Activated naive CD4-positive, alpha-beta T cell treated with anti-CD3 and anti-CD28 coated beads, Interleukin-2, amount 10 ng/mL, durations not matched to agents 5 hours and 36 hours (primary cell): ENCODE results near the gene MLPH. TPM values are rescaled to one million over a fixed set of nuclear protein-coding genes. Genes with fewer than 3 reads are reported as not detected.

Experiments
- microRNA-seq: library from miRNA; unstranded; fragments of <30 nt; microRNA quantifications from one replicate; pipeline ENCODE4 v1.2.0, GENCODE V29; 2022; ENCODE audit warnings: borderline microRNAs expressed, borderline replicate concordance
- total RNA-seq, 2 experiments: library from RNA; stranded (reverse); gene quantifications; one replicate each; pipeline ENCODE4 v1.2.3, GENCODE V29; 2021

Gene MLPH
- total RNA-seq: not detected

GRCh38 chr2:237486819-237487448 is at the start of gene MLPH:
MLPH (plus strand) TSS chr2:237487251; CDS start chr2:237493427, 6,176 bp downstream.

GRCh38 chr2:237566401-237567235 is 79.6 kb downstream of the MLPH start, which contains the start of gene PRLH:
PRLH (plus strand) TSS chr2:237566574; CDS start chr2:237566574, 0 bp downstream.

GRCh38 chr2:237590272-237591140 is 103.5 kb downstream of the MLPH start, which contains the start of gene RAB17:
RAB17 (minus strand) TSS chr2:237590734; CDS start chr2:237586154, 4,580 bp downstream.

Small RNA genes within 50 kb of the gene (microRNA-seq; reads per million reads assigned to microRNA genes)
- gene MIR6811: not detected

Other genes starting within 250 kb of the MLPH start
- gene COL6A3, start 73.1 kb upstream of the MLPH start, total RNA-seq: under 1 TPM; 0.43 to 0.45 TPM
- not detected for gene PRLH, start 79.3 kb downstream of the MLPH start, total RNA-seq
- not detected for gene RAB17, start 103.5 kb downstream of the MLPH start, total RNA-seq
- 100 to 1,000 TPM; 183 to 185 TPM for gene LRRFIP1, start 140.3 kb downstream of the MLPH start, total RNA-seq